Fibroblast of villous mesenchyme (primary cell): ENCODE measurements around the gene GAD1. TPM values are rescaled to one million over a fixed set of nuclear protein-coding genes. Genes with fewer than 3 reads are reported as not detected.

Experiments
- DNase-seq: peaks from one replicate; pipeline ENCODE4 v3.0.0-alpha.2; 2010; ENCODE audit warnings: low read depth
- H3K4me3 ChIP-seq: 2 replicates; pipeline ENCODE4 v1.5.1; 2011; ENCODE audit warnings: low read depth, mild to moderate bottlenecking, low read length
- total RNA-seq: library from RNA; depleted of rRNA; stranded (reverse); fragments of >200 nt; gene quantifications from 2 replicates; pipeline ENCODE4 v1.2.3, GENCODE V29; 2012
- TF ChIP-seq, protein P1 (sequence below): IDR thresholded peaks from 2 replicates; pipeline ENCODE4 v1.5.1; 2012; ENCODE audit warnings: low read depth, mild to moderate bottlenecking, low read length; ENCODE audit not compliant: insufficient read depth

GAD1 gene
- total RNA-seq, result 0.32 TPM in 1 of 2 replicates, not detected in the other

DNA sequence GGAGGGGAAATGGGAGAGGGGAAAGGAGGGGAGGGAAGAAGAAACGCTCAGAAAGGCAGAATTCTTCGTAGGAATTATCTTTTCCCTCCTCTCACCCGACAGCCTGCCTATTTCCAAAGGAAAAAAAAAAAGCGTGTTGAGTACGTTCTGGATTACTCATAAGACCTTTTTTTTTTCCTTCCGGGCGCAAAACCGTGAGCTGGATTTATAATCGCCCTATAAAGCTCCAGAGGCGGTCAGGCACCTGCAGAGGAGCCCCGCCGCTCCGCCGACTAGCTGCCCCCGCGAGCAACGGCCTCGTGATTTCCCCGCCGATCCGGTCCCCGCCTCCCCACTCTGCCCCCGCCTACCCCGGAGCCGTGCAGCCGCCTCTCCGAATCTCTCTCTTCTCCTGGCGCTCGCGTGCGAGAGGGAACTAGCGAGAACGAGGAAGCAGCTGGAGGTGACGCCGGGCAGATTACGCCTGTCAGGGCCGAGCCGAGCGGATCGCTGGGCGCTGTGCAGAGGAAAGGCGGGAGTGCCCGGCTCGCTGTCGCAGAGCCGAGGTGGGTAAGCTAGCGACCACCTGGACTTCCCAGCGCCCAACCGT, at the start of gene GAD1:
TSS of gene GAD1 (plus strand) at position 384 of the 589 bp plus-strand sequence. CDS start 1,705 bp downstream, outside the sequence.
- peak within 1 kb of the TSS; percentile 35 for H3K4me3 ChIP-seq
- DNase-seq, result peak; percentile 36
- TF ChIP-seq, protein P1, sequence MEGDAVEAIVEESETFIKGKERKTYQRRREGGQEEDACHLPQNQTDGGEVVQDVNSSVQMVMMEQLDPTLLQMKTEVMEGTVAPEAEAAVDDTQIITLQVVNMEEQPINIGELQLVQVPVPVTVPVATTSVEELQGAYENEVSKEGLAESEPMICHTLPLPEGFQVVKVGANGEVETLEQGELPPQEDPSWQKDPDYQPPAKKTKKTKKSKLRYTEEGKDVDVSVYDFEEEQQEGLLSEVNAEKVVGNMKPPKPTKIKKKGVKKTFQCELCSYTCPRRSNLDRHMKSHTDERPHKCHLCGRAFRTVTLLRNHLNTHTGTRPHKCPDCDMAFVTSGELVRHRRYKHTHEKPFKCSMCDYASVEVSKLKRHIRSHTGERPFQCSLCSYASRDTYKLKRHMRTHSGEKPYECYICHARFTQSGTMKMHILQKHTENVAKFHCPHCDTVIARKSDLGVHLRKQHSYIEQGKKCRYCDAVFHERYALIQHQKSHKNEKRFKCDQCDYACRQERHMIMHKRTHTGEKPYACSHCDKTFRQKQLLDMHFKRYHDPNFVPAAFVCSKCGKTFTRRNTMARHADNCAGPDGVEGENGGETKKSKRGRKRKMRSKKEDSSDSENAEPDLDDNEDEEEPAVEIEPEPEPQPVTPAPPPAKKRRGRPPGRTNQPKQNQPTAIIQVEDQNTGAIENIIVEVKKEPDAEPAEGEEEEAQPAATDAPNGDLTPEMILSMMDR, result no peak

DNA sequence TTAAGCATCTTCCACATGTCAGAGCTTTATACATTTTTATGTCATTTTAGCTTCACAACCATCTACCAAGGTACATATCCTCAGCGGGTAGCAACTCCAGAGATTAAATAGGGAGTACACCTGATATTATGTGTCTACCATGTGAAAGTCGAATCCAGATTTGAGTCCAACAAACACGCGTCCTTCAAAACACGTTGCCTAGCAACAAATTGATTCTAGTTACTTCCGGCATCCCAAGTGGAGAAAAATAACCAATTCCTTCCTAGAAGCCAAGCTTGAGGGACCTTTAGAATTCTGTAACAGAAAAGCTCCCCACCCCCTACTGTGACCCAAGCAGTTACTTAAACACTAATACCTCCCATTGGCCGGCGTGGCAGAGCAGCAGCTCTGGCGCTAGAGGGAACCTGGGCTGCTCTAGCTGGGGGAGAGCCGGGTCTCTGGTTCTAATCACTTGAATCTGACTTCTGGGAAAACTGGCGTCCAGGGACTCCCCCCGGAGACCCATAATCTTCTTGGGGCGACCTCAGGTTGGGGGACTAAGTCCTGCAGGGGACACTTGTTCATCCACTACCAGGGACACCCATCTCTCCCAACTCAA, 46.6 kb upstream of the GAD1 start, which contains the start of gene ERICH2:
TSS of gene ERICH2 (plus strand) at position 371 of the 598 bp plus-strand sequence. CDS start 304 bp downstream, outside the sequence.
- TF ChIP-seq, protein P1, result peak; percentile 24
- peak; percentile 45 for DNase-seq
- H3K4me3 ChIP-seq, result peak within 1 kb of the TSS; percentile 77

DNA sequence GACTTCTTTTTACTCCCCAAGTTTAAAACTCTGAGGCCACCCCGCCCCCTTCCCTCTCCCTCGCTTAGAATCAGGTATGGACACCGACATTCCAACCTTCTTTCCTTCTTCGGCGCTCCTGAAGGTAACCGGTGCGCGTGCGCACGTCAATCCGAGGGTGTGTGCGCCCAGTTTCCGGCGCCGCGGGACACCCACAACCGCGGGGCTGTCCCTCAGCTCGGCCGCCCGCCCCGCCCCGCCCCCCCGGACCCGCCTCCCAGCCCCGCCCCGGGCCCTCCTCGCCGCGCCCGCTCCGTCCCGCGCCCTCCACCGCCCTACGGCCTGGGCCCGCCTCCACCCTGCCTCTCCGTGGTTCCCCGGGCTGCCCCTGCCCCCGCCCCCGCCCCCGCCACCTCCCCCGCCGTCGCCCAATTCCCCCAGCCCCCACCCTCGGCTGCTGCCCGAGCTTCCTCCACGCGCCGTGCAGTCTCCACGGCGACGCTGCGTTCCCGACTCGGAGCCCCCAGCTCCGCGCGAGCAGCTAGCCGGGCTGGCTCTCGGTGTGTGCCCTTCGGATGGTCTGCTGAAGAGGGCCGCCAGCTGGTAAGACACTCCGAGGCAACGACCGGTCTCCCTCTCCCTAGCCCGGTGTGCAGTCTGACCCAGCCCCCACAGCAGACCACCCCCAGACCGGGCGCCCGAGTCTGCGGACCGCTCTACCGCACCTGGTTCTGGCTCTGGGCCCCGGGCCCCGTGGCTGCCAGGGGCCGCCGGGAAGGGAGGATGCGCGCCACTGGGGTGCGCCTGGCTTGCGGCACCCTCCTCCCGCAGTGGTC, 45.9 kb upstream of the GAD1 start:
- peak; percentile 40 for DNase-seq
- TF ChIP-seq, protein P1, result no peak
- peak overlapping the region; percentile 77 for H3K4me3 ChIP-seq

DNA sequence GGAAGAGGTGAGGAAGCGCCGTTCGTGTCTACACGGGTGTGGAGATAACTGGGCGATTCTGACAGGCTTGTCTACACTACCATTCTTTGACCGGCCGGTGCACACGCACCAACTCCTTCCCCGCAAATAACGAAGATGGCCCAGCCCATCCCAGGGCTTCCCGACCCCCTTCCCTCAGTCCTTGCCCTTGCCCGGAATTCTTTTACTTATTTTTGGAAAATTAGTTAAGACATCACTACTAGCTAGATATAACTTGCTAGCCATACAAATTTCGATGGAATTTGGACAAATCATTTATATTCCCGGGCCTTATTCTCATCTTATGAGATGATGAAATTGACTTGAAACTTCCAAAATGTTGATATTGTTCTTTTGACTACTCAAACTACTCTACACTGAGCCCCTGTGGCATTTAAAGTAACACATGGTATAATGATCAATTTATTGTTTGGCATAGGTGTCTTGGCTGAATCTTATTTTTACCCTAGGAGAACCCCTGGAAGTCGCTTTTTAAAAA, 45.2 kb upstream of the GAD1 start:
- TF ChIP-seq, protein P1, result no peak
- H3K4me3 ChIP-seq, result peak overlapping the region; percentile 77
- peak; percentile 1 for DNase-seq

DNA sequence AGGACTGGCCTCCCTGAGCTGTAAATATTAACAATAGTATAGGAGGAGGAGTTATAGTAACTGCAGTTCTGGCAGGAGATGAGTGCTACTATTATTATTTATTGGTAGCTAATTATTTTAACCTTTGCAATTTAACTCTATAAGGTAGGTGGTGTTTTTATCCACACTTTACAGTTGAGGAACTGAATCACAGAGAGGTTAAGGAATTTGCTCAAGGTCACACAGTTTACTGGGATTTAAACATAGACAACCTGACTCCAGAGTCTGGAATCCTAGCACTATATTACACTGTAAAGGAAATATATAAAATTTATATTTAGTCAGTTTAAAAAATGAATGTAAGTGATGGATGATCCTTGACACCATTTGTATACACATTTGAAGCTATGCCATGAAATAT, 44.4 kb upstream of the GAD1 start:
- DNase-seq, result no peak
- no peak overlapping the region for H3K4me3 ChIP-seq
- TF ChIP-seq, protein P1, result no peak

DNA sequence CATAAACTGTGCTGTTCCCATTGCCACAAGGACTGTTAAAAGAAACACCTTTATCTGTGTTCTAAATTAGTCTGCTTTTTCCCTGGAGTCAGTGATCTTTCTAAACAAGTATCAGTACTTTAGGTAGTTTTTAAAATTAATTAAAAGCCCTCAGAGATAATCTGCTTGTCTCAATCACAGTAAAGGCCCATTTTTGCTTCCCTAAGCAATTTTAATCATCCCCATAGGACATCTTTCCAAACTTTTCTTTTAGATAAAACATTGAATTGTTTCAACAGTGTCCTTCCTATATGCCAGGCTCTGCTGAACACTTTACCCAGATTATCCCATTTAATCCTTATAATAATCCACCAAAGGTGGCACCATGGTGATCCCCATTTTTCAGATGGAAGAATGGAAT, 42.6 kb upstream of the GAD1 start:
- TF ChIP-seq, protein P1, result no peak
- H3K4me3 ChIP-seq, result no peak overlapping the region
- DNase-seq, result no peak
